HEK293T (cell line): Measurements from ENCODE around the gene WDR87.
"Not testable (repeated sequence)": the region's sequence is repeated elsewhere in the genome, so short reads cannot be mapped to it uniquely, and the experiment has no call there.

ENCODE experiments used
- CTCF ChIA-PET: fragments of 350-600 bp; formaldehyde crosslinking; extraction: SDS; loops from one replicate; lab custom pipeline; 2021; ENCODE audit warnings: antibody characterized with exemption, inconsistent platforms; lab: Yijun Ruan, JAX
- POLR2A ChIA-PET: fragments of 350-600 bp; formaldehyde crosslinking; extraction: SDS; loops from one replicate; lab custom pipeline; 2020; ENCODE audit warnings: antibody characterized with exemption, inconsistent platforms; lab: Yijun Ruan, JAX
- DNase-seq: peaks from one replicate; pipeline ENCODE4 v3.0.0; 2012; ENCODE audit warnings: mixed read lengths; ENCODE audit errors: extremely low spot score
- ARNT ChIP-seq: fragments of 450-650 bp; IDR thresholded peaks from 2 replicates; pipeline ENCODE4 v1.6.1; 2017; ENCODE audit warnings: mild to moderate bottlenecking
- BHLHE40 ChIP-seq: fragments of 450-650 bp; IDR thresholded peaks from 2 replicates; pipeline ENCODE4 v1.6.1; 2016; ENCODE audit warnings: mild to moderate bottlenecking, moderate library complexity, borderline replicate concordance
- CTBP1 ChIP-seq: fragments of 450-650 bp; IDR thresholded peaks from 2 replicates; pipeline ENCODE4 v1.6.1; 2016; ENCODE audit warnings: borderline replicate concordance
- ELF4 ChIP-seq: fragments of 450-650 bp; IDR thresholded peaks from 2 replicates; pipeline ENCODE4 v1.6.1; 2017; ENCODE audit warnings: antibody characterized with exemption
- FOXA1 ChIP-seq: fragments of 450-650 bp; IDR thresholded peaks from 2 replicates; pipeline ENCODE4 v1.6.1; 2016; ENCODE audit warnings: mild to moderate bottlenecking
- FOXK2 ChIP-seq: fragments of 450-650 bp; IDR thresholded peaks from 2 replicates; pipeline ENCODE4 v1.6.1; 2016; ENCODE audit warnings: mild to moderate bottlenecking
- FOXM1 ChIP-seq: fragments of 450-650 bp; IDR thresholded peaks from 2 replicates; pipeline ENCODE4 v1.6.1; 2017; ENCODE audit warnings: mild to moderate bottlenecking, borderline replicate concordance
- HDGF ChIP-seq: fragments of 450-650 bp; IDR thresholded peaks from 2 replicates; pipeline ENCODE4 v1.6.1; 2017; ENCODE audit warnings: antibody characterized with exemption, borderline replicate concordance
- L3MBTL2 ChIP-seq: fragments of 450-650 bp; conservative IDR thresholded peaks from 2 replicates; pipeline ENCODE4 v1.6.1; 2016; ENCODE audit warnings: mild to moderate bottlenecking
- LEF1 ChIP-seq: fragments of 450-650 bp; IDR thresholded peaks from 2 replicates; pipeline ENCODE4 v1.6.1; 2017; ENCODE audit warnings: mild to moderate bottlenecking, borderline replicate concordance
- NFRKB ChIP-seq: fragments of 450-650 bp; IDR thresholded peaks from 2 replicates; pipeline ENCODE4 v1.6.1; 2016; ENCODE audit warnings: mild to moderate bottlenecking, moderate library complexity
- PKNOX1 ChIP-seq: fragments of 450-650 bp; IDR thresholded peaks from 2 replicates; pipeline ENCODE4 v1.6.1; 2016
- SP1 ChIP-seq: fragments of 450-650 bp; IDR thresholded peaks from 2 replicates; pipeline ENCODE4 v1.6.1; 2017
- SUZ12 ChIP-seq: fragments of 450-650 bp; IDR thresholded peaks from 2 replicates; pipeline ENCODE4 v1.6.1; 2016; ENCODE audit warnings: mild to moderate bottlenecking
- TARDBP ChIP-seq: fragments of 450-650 bp; IDR thresholded peaks from 2 replicates; pipeline ENCODE4 v1.6.1; 2016
- ZNF384 ChIP-seq: fragments of 450-650 bp; IDR thresholded peaks from 2 replicates; pipeline ENCODE4 v1.6.1; 2016

The WDR87 gene

DNA sequence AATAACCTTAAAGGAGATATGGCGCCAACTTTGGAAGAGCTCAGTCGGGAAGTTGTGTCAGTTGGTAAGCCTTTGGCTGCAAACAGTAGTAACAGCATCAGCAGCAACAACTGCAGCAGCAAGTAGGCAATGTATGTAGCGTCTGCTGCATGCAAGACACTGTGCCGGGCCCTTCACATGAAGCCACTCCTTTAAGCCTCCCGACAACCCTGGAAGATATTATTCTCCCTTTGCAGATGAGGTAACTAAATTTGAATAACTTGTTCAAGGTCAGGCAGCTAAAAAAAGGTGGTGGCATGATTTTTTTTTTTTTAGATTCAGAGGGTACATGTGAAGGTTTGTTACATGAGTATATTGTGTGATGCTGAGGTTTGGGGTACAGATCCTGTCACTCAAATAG lies 20.3 kb upstream of the WDR87 start:
- POLR2A ChIA-PET = no interaction called here
- CTCF ChIA-PET = no interaction called here
- DNase-seq = no peak
- TF ChIP-seq ELF4 (no peak), ZNF384 (no peak), L3MBTL2 (no peak), PKNOX1 (no peak), SUZ12 (no peak), NFRKB (no peak), TARDBP (no peak), BHLHE40 (no peak), SP1 (no peak), FOXK2 (no peak), LEF1 (no peak), HDGF (no peak), ARNT (no peak), FOXA1 (no peak), FOXM1 (no peak), CTBP1 (no peak)

GRCh38 chr19:37926255-37926654 lies 19.9 kb upstream of the WDR87 start:
- TF ChIP-seq CTBP1 (no peak), LEF1 (no peak), TARDBP (no peak), FOXK2 (no peak), ZNF384 (no peak), SUZ12 (no peak), L3MBTL2 (no peak)
- DNase-seq = no peak
- ChIA-PET POLR2A (no interaction called here), CTCF (no interaction called here)

GRCh38 chr19:37925212-37925611 lies 18.8 kb upstream of the WDR87 start:
- TF ChIP-seq FOXA1 = no peak
- TF ChIP-seq ZNF384 = 0 out of 2 replicates have a peak, but pooled peaks have one; percentile 24
- no peak for TF ChIP-seq ELF4
- peak; percentile 40; the same call in 1 of the 2 replicates for TF ChIP-seq PKNOX1
- DNase-seq = no peak
- CTCF ChIA-PET = no interaction called here
- POLR2A ChIA-PET = no interaction called here

GRCh38 chr19:37924573-37924972 lies 18.2 kb upstream of the WDR87 start:
- POLR2A ChIA-PET = not testable (repeated sequence)

DNA sequence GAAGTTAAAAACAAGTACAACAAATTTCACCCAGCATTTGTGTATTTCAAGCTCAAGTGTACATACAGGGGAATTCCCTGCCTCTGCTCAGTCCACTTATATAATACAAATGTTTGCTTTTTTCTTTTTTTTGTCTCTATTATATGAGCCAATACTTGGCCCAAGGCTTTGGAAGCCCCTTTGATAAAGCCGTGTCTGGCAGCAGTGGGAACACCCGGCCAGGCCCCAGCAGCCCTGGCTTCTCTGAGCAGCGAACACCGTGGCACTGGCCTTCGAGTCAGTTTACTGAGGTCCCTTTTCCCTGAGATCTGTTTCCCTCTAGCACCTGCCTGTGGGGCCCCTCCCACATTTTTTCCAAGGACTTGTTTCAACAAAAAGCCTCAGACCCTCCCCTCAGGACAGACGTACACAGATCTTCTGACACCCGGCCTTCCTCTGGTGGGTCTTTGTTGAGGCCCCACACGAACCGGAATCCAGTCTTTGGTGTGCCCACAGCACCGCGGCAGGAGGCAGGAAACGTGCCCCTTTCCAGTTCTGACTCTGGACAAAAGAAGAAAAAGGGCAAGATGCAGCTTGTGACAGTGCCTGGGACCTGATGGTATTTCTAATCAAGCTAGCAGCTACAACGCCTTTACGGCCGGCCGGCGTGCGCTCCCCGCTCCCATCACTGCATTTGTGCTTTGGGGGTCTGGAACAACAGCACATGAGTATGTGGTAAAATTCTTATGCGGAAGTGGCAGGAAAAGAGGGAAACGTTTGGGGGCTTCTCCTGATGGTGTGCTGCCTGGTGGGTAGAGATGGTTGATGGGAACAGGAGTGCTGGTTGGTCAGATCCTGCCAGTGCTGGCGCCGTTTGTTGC lies 14.4 kb upstream of the WDR87 start:
- no peak for TF ChIP-seq L3MBTL2
- no peak for TF ChIP-seq LEF1
- no peak for TF ChIP-seq TARDBP
- no peak for TF ChIP-seq BHLHE40
- no peak for TF ChIP-seq SUZ12
- TF ChIP-seq SP1 = no peak
- TF ChIP-seq CTBP1 = no peak
- no peak for TF ChIP-seq FOXA1
- TF ChIP-seq NFRKB = no peak
- no peak for TF ChIP-seq ZNF384
- no peak for TF ChIP-seq FOXM1
- TF ChIP-seq HDGF = no peak
- TF ChIP-seq FOXK2 = no peak
- TF ChIP-seq ARNT = no peak
- TF ChIP-seq ELF4 = no peak
- TF ChIP-seq PKNOX1 = no peak
- ChIA-PET POLR2A (interaction anchor here (1.1 kb wide), 1 partner anchor 14 kb away, joined by 4 read pairs; the partner anchor contains the start of genes SIPA1L3 and WDR87), CTCF (no interaction called here)
- no peak for DNase-seq

More at GRCh38 chr19:37924573-37924972, 18.2 kb upstream of the WDR87 start:
- DNase-seq, CTCF ChIA-PET: not testable (repeated sequence)

GRCh38 chr19:37914908-37915307 lies 8.5 kb upstream of the WDR87 start:
- no peak for DNase-seq
- TF ChIP-seq CTBP1 (no peak), SP1 (no peak), HDGF (no peak), PKNOX1 (no peak), FOXM1 (no peak), SUZ12 (no peak), FOXK2 (no peak), TARDBP (no peak), FOXA1 (no peak), ARNT (no peak), NFRKB (no peak)
- CTCF ChIA-PET = no interaction called here
- POLR2A ChIA-PET = no interaction called here
